GM12878 (cell line): Measurements from ENCODE around the gene SLC44A4. TPM values are rescaled to one million over a fixed set of nuclear protein-coding genes. Genes with fewer than 3 reads are reported as not detected.

ENCODE experiments used
- BCL3 ChIP-seq: IDR thresholded peaks from 2 replicates; pipeline ENCODE4 v1.6.1; 2011; ENCODE audit warnings: borderline replicate concordance, low read depth, mild to moderate bottlenecking, moderate library complexity, low read length; ENCODE audit not compliant: insufficient read depth, poor library complexity, severe bottlenecking
- HSF1 ChIP-seq: fragments of 150-350 bp; IDR thresholded peaks from 2 replicates; pipeline ENCODE4 v1.6.1; 2014; ENCODE audit warnings: mild to moderate bottlenecking, low read depth, low read length
- JUNB ChIP-seq: IDR thresholded peaks from 2 replicates; pipeline ENCODE4 v1.6.1; 2016; ENCODE audit warnings: antibody characterized with exemption, mild to moderate bottlenecking
- MEF2A ChIP-seq: IDR thresholded peaks from 2 replicates; pipeline ENCODE4 v1.6.1; 2011; ENCODE audit warnings: low read depth, mild to moderate bottlenecking, low read length, moderate library complexity; ENCODE audit not compliant: insufficient read depth
- NBN ChIP-seq: fragments of 450-650 bp; IDR thresholded peaks from 2 replicates; pipeline ENCODE4 v1.6.1; 2016
- NR2F1 ChIP-seq: fragments of 450-650 bp; conservative IDR thresholded peaks from 2 replicates; pipeline ENCODE4 v1.6.1; 2017; ENCODE audit warnings: mild to moderate bottlenecking
- POLR2A ChIP-seq: IDR thresholded peaks from 2 replicates; pipeline ENCODE4 v1.6.1; 2011; ENCODE audit warnings: low read depth, mild to moderate bottlenecking, low read length
- POU2F2 ChIP-seq: IDR thresholded peaks from 3 replicates; pipeline ENCODE4 v1.6.1; 2011; ENCODE audit warnings: low read depth, mild to moderate bottlenecking, low read length, borderline replicate concordance
- PRDM15 ChIP-seq: fragments of 450-650 bp; formaldehyde crosslinking; IDR thresholded peaks from 2 replicates; pipeline ENCODE4 v1.4.0; 2020; ENCODE audit warnings: mild to moderate bottlenecking, moderate library complexity
- RELB ChIP-seq: fragments of 450-650 bp; IDR thresholded peaks from 2 replicates; pipeline ENCODE4 v1.6.1; 2017; ENCODE audit warnings: low read depth, mild to moderate bottlenecking, moderate library complexity
- SMC3 ChIP-seq: IDR thresholded peaks from 2 replicates; pipeline ENCODE4 v1.6.1; 2011; ENCODE audit warnings: low read length, improper control_type of control experiment, borderline replicate concordance
- USF2 ChIP-seq: IDR thresholded peaks from 2 replicates; pipeline ENCODE4 v1.6.1; 2011; ENCODE audit warnings: low read depth, low read length, improper control_type of control experiment, borderline replicate concordance
- ZNF274 ChIP-seq: IDR thresholded peaks from one replicate; pipeline ENCODE4 v1.8.0; 2011; ENCODE audit not compliant: insufficient read length, insufficient read depth
- ZNF384 ChIP-seq: IDR thresholded peaks from 2 replicates; pipeline ENCODE4 v1.6.1; 2012; ENCODE audit warnings: low read depth, mild to moderate bottlenecking, low read length, improper control_type of control experiment, borderline replicate concordance
- ZNF592 ChIP-seq: fragments of 450-650 bp; IDR thresholded peaks from 2 replicates; pipeline ENCODE4 v1.6.1; 2017; ENCODE audit warnings: mild to moderate bottlenecking, moderate library complexity
- polyA plus RNA-seq, 11 experiments: library from polyadenylated mRNA; depleted of rRNA in 4 of 11; unstranded in 6 of 11; stranded (reverse) in 5 of 11; fragments of >200 nt; fragmentation: Nextera tagmentation in 4 of 11; fragmentation: Illumina TruSeq in 1 of 11; extraction: Ambion mirVana in 4 of 11; extraction: Trizol in 1 of 11; gene quantifications; 1 replicate in 1 of 11; 2 replicates in 10 of 11; pipeline versions ENCODE4 v1.2.1 to v1.2.3, GENCODE V29; 2011 to 2016; ENCODE audit warnings: inconsistent platforms in 2 of 11, missing spikeins in 2 of 11, low read depth in 1 of 11
- total RNA-seq, 4 experiments: library from RNA; depleted of rRNA in 3 of 4; stranded (reverse); fragments of >200 nt in 3 of 4; fragmentation: Illumina TruSeq in 1 of 4; extraction: Trizol in 1 of 4; gene quantifications; 2 replicates each; pipeline versions ENCODE4 v1.2.1 to v1.2.3, GENCODE V29; 2013 to 2021

The SLC44A4 gene
- total and polyA plus RNA-seq, 10 of the 15 experiments (the other 5 are each of a cell fraction or from before 2014, with no cell fraction given): 0.04 to 0.24 (median 0.15) TPM; not detected in 3

- TF ChIP-seq PRDM15 (no peak), USF2 (peak; percentile 83), MEF2A (no peak), JUNB (no peak), SMC3 (no peak), ZNF592 (no peak), POLR2A (peak; percentile 76), NR2F1 (no peak), BCL3 (no peak), NBN (0 out of 2 replicates have a peak, but pooled peaks have one; percentile 17), HSF1 (no peak), ZNF384 (no peak), ZNF274 (no peak), RELB (peak; percentile 62), POU2F2 (0 out of 3 replicates have a peak, but pooled peaks have one; percentile 7)
Observed at GRCh38 chr6:31897612-31898382, 19.0 kb upstream of the SLC44A4 start, which contains the start of gene EHMT2 (continued).
